Esophagus muscularis mucosa (tissue), 4 donors: ENCODE measurements around the gene KPNA6. TPM values are rescaled to one million over a fixed set of nuclear protein-coding genes. Genes with fewer than 3 reads are reported as not detected.

Experiments
- DNase-seq: peaks from one replicate; pipeline ENCODE4 v3.0.0-alpha.2; 2017; ENCODE audit errors: extremely low spot score
- H3K27ac ChIP-seq, 4 donors: fragments of 200-600 bp; sonication (generic); replicated peaks in 1 of 4; 1 replicate in 3 of 4; 2 replicates in 1 of 4; pipeline ENCODE4 v1.5.1; 2016 to 2019; ENCODE audit warnings: mild to moderate bottlenecking in 1 of 4
- H3K27me3 ChIP-seq, 4 donors: fragments of 200-600 bp; sonication (generic); one replicate each; pipeline versions ENCODE4 v1.5.1 to v1.6.0; 2016 to 2019
- H3K36me3 ChIP-seq, 4 donors: fragments of 200-600 bp; sonication (generic); one replicate each; pipeline ENCODE4 v1.5.1; 2016 to 2019
- H3K4me1 ChIP-seq, 4 donors: fragments of 200-600 bp; sonication (generic); one replicate each; pipeline ENCODE4 v1.5.1; 2016 to 2019
- H3K4me3 ChIP-seq, 4 donors: fragments of 200-600 bp; sonication (generic); 1 replicate in 2 of 4; 2 replicates in 2 of 4; pipeline ENCODE4 v1.5.1; 2016 to 2019; ENCODE audit warnings: mild to moderate bottlenecking in 4 of 4, moderate library complexity in 1 of 4
- H3K9me3 ChIP-seq, 4 donors: fragments of 200-600 bp; sonication (generic); 1 replicate in 3 of 4; 2 replicates in 1 of 4; pipeline ENCODE4 v1.5.1; 2016 to 2019
- CTCF ChIP-seq, 3 experiments: fragments of 200-600 bp in 2 of 3; fragments of 450-650 bp in 1 of 3; sonication (generic) in 2 of 3; IDR thresholded peaks; one replicate each; pipeline ENCODE4 v1.5.1; 2017 to 2019; ENCODE audit warnings: antibody characterized with exemption in 3 of 3, mild to moderate bottlenecking in 2 of 3, moderate library complexity in 1 of 3
- EP300 ChIP-seq: sonication (generic); formaldehyde crosslinking; IDR thresholded peaks from one replicate; pipeline ENCODE4 v1.6.1; 2017; ENCODE audit warnings: antibody characterized with exemption
- POLR2A ChIP-seq: fragments of 450-650 bp; IDR thresholded peaks from one replicate; pipeline ENCODE4 v1.6.1; 2017; ENCODE audit warnings: antibody characterized with exemption, moderate library complexity, mild to moderate bottlenecking, low read depth
- POLR2AphosphoS5 ChIP-seq, 2 donors: sonication (generic); formaldehyde crosslinking; IDR thresholded peaks; one replicate each; pipeline ENCODE4 v1.6.1; 2017; ENCODE audit warnings: antibody characterized with exemption in 2 of 2
- WGBS: methylation state at CpG from one replicate; pipeline ENCODE4 v1.1.5; 2018; 5-methylcytosine and 5-hydroxymethylcytosine counted together
- intact Hi-C: fragments of 100-400 bp; cut with DNase I; formaldehyde crosslinking; loops from one replicate; pipeline ENCODE4 v1.15.1; 2023
- total RNA-seq, 4 donors: library from RNA; depleted of rRNA; stranded (reverse); fragments of >200 nt; gene quantifications; one replicate each; pipeline versions ENCODE4 v1.1.0 to v1.2.1, GENCODE V29; 2016

KPNA6 gene
- total RNA-seq, 4 donors from 2014 or later, result 47.8 to 71.3 (median 55.4) TPM

DNA sequence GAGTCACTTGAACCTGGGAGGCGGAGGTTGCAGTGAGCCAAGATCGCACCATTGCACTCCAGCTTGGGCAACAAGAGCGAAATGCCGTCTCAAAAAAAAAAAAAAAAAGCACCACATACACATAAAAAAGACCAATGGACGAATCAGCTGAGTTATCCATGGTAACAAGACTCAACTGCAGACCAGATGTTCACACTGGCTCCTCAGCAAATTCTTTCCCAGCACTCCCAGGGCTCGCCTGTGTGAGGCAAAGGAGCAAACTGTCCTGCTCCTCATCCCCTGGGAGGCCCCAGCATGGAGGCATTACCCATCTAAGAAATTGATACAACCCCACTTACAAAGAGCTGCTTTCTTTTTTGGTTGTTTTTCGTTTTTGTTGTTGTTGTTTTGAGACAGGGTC, 111.2 kb downstream of the KPNA6 start:
- no peaks in the 10 kb centered on the region for H3K27me3 ChIP-seq
- DNase-seq, result no peak
- H3K9me3 ChIP-seq, result no peaks in the 10 kb centered on the region
- TF ChIP-seq CTCF (IDR thresholded peaks at IDR 0.05) (no peak), POLR2A (no peak), EP300 (no peak), POLR2AphosphoS5 (IDR thresholded peaks at IDR 0.05) (no peak)
- peaks cover 29 to 50% (median 37%) of the 10 kb centered on the region in 4 donors for H3K4me1 ChIP-seq
- H3K4me3 ChIP-seq, result no peak overlapping the region
- H3K27ac ChIP-seq, result no peak overlapping the region
- peaks cover 29 to 66% (median 46%) of the 10 kb centered on the region in 4 donors for H3K36me3 ChIP-seq
- intact Hi-C loops, result no loop called here
- WGBS, result 88% methylated on average over 7 of the region's 7 CpGs

GRCh38 chr1:32220746-32221580, 113.1 kb downstream of the KPNA6 start:
- H3K9me3 ChIP-seq, result no peaks in the 10 kb centered on the region
- WGBS, result 92% methylated on average over 4 of the region's 4 CpGs
- H3K27ac ChIP-seq, result peak overlapping the region in 3 of 4 donors; percentile 89 to 95 (median 89)
- no peak for DNase-seq
- peak overlapping the region; percentile 79 to 85 (median 83) for H3K4me3 ChIP-seq
- peaks cover 27 to 51% (median 40%) of the 10 kb centered on the region in 4 donors for H3K4me1 ChIP-seq
- intact Hi-C loops, result no loop called here
- TF ChIP-seq POLR2A, result no peak
- TF ChIP-seq EP300, result no peak
- TF ChIP-seq POLR2AphosphoS5 (IDR thresholded peaks at IDR 0.05), result no peak
- TF ChIP-seq CTCF (IDR thresholded peaks at IDR 0.05), result no peak
- H3K36me3 ChIP-seq, result peaks cover 31 to 69% (median 49%) of the 10 kb centered on the region in 4 donors
- no peaks in the 10 kb centered on the region for H3K27me3 ChIP-seq

GRCh38 chr1:32221581-32221979, 113.7 kb downstream of the KPNA6 start:
- peaks cover 30 to 69% (median 49%) of the 10 kb centered on the region in 4 donors for H3K36me3 ChIP-seq
- 17% methylated on average over 5 of the region's 13 CpGs for WGBS
- intact Hi-C loops, result no loop called here

GRCh38 chr1:32221980-32222755, 114.3 kb downstream of the KPNA6 start, which contains the start of the genes EIF3I and TMEM234:
TSS of gene EIF3I (plus strand) at chr1:32222407. CDS start at chr1:32222442, 35 bp downstream.
TSS of gene TMEM234 (minus strand) at chr1:32222353. CDS start at chr1:32222322, 31 bp downstream.
- H3K27me3 ChIP-seq, result no peaks in the 10 kb centered on the region
- DNase-seq, result peak; percentile 99
- no peaks in the 10 kb centered on the region for H3K9me3 ChIP-seq
- under 1% methylated on average over 32 of the region's 46 CpGs for WGBS
- H3K4me3 ChIP-seq, result peak within 1 kb of the TSS; percentile 79 to 85 (median 83)
- intact Hi-C loops, result no loop called here
- peak within 1 kb of the TSS; percentile 88 to 95 (median 89) for H3K27ac ChIP-seq
- peaks cover 30 to 69% (median 49%) of the 10 kb centered on the region in 4 donors for H3K36me3 ChIP-seq
- peaks cover 27 to 52% (median 38%) of the 10 kb centered on the region in 4 donors for H3K4me1 ChIP-seq
- TF ChIP-seq EP300 (peak; percentile 8), POLR2A (peak; percentile 75), CTCF (IDR thresholded peaks at IDR 0.05) (no peak), POLR2AphosphoS5 (IDR thresholded peaks at IDR 0.05) (peak; percentile 97)

More at GRCh38 chr1:32221581-32221979, 113.7 kb downstream of the KPNA6 start:
- Histone ChIP-seq H3K9me3 (no peaks in the 10 kb centered on the region), H3K27me3 (no peaks in the 10 kb centered on the region), H3K4me1 (peaks cover 27 to 52% (median 38%) of the 10 kb centered on the region in 4 donors), H3K27ac (peak overlapping the region; percentile 88 to 95 (median 89)), H3K4me3 (peak overlapping the region; percentile 79 to 85 (median 83))
- no peak for TF ChIP-seq POLR2AphosphoS5 (IDR thresholded peaks at IDR 0.05)
- no peak for TF ChIP-seq CTCF (IDR thresholded peaks at IDR 0.05)
- TF ChIP-seq EP300, result no peak
- no peak for TF ChIP-seq POLR2A
- no peak for DNase-seq
